Activated T-helper 1 cell treated with anti-CD3 and anti-CD28 coated beads, Interleukin-12 subunit alpha, Interleukin-12 subunit beta, Interleukin-2, Interleukin-4 antibody, amounts not matched to agents 30 ng/mL and 10 ng/mL and 1 ng/mL, durations not matched to agents 14 hours and 24 hours and 36 hours (primary cell): ENCODE measurements around the gene PRLH. TPM values are rescaled to one million over a fixed set of nuclear protein-coding genes. Genes with fewer than 3 reads are reported as not detected.

Experiments
- DNase-seq: peaks from one replicate; pipeline ENCODE4 v3.0.0; 2021; ENCODE audit warnings: low spot score
- H3K27ac Mint-ChIP-seq: one replicate; pipeline ENCODE4 v1.8.0; 2021; ENCODE audit warnings: mild to moderate bottlenecking, mixed read lengths
- H3K27me3 Mint-ChIP-seq: one replicate; pipeline ENCODE4 v1.8.0; 2022; ENCODE audit warnings: mild to moderate bottlenecking, moderate library complexity, mixed read lengths; ENCODE audit not compliant: insufficient read depth
- H3K36me3 Mint-ChIP-seq: one replicate; pipeline ENCODE4 v1.8.0; 2021; ENCODE audit warnings: low read depth, mixed read lengths
- H3K4me1 Mint-ChIP-seq: one replicate; pipeline ENCODE4 v1.8.0; 2021; ENCODE audit warnings: low read depth, mixed read lengths
- H3K4me3 Mint-ChIP-seq: one replicate; pipeline ENCODE4 v1.8.0; 2021; ENCODE audit warnings: mild to moderate bottlenecking, moderate library complexity, mixed read lengths
- H3K9me3 Mint-ChIP-seq: one replicate; pipeline ENCODE4 v1.8.0; 2021; ENCODE audit warnings: mixed read lengths
- intact Hi-C: fragments of 100-400 bp; cut with micrococcal nuclease; formaldehyde crosslinking; loops from one replicate; pipeline ENCODE4 v1.15.1; 2024
- total RNA-seq: library from RNA; stranded (reverse); gene quantifications from 2 replicates; pipeline ENCODE4 v1.2.3, GENCODE V29; 2022

Gene PRLH
- total RNA-seq, 1 donor from 2014 or later: not detected

DNA sequence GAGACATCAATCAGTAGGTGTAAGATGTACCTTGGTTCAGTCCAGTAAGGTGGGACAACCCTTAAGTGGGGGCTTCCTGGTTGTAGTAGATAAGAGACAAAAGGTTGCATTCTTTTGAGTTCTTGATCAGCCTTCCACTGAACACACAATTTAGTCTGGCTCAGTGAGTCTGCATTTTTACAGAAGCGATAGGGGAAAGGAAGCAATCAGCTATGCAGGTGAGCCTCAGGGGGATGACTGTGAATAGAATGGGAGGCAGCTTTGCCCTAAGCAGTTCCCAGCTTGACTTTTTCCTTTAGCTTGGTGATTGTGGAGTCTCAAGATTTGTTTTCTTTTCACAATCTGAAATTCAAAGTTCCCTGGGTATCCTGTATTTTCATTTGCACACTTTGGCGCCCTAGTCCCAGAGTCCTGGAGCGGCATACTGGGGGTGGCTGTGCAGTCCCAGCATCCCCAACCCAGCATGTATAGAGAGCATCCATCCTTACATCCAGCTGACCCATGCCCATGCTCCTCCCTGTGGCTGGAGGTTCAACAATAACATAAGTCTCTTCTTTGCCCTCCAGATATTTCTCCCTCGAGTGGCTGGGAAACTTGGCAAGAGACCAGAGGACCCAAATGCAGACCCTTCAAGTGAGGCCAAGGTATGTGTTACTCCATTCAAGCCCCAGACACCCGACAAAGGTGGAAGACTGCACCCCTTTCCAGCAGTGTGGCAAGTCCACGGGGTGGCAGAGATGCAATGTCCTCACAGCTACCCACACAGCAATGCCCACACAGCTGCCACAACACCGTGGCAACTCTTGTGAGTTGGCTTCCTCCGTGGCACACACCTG lies 20.1 kb upstream of the PRLH start:
- no peaks in the 10 kb centered on the region for H3K9me3 Mint-ChIP-seq

DNA sequence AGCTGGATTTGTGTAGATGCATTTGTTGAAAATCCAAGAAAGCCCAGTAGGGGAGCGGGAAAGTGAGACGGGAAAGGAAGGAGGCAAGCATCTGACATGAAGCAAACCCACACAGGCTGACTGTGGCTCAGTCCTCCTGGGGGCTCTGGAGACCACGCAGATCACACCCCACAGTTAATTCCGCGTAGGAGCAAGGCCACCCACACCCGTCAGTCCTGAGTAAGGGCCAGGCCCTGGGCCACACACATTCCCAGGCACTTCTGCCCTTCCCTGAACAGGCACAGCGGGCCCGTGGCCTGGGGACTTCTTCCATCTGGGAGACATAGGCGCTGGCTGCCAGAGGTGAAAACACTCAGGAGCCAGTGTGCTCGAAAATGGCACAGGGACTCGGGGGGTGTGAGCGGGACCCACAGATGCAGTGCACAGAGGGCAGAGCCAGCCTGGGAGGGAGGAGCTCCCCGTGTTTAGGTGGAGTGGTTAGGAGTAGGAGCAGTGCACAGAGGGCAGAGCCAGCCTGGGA lies 19.4 kb upstream of the PRLH start:
- no peak for DNase-seq
- Mint-ChIP-seq H3K27me3 (no peaks in the 10 kb centered on the region), H3K36me3 (no peaks in the 10 kb centered on the region), H3K4me1 (no peaks in the 10 kb centered on the region), H3K9me3 (no peaks in the 10 kb centered on the region), H3K4me3 (no peak overlapping the region), H3K27ac (no peak overlapping the region)
- intact Hi-C loops: no loop called here

More for the DNA sequence above, 20.1 kb upstream of the PRLH start:
- Mint-ChIP-seq H3K36me3 (no peaks in the 10 kb centered on the region), H3K27ac (no peak overlapping the region), H3K27me3 (no peaks in the 10 kb centered on the region), H3K4me3 (no peak overlapping the region), H3K4me1 (no peaks in the 10 kb centered on the region)
- DNase-seq: no peak
- intact Hi-C loops: no loop called here

DNA sequence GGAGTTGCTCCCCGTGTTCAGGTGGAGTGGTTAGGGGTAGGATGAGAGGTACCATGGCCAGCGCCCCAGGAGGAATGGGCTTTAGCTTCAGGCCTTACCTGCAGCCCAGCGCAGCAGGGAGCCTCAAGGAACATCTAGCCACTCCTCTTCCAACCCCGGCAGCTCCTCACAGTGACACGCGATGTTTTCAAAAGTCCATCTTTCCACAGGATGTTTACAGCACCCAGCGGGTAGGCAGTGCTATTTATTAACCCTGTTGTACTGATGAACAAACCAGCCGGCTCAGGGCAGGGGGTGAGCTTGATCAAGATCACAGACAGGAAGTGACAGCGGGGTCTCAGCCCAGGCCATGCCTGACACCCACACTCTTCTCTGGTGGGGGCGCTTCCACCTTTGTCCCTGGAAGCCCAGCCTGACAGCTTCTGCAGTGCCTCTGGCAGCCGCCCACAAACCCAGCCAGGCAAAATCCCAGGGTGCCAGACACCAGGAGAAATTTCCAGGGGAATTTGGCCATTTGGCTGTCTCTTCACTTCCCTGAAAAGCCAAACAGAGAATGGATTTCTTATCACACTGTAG lies 18.4 kb upstream of the PRLH start:
- intact Hi-C loops: no loop called here
- no peaks in the 10 kb centered on the region for H3K27me3 Mint-ChIP-seq
- H3K9me3 Mint-ChIP-seq: no peaks in the 10 kb centered on the region
- H3K36me3 Mint-ChIP-seq: no peaks in the 10 kb centered on the region
- no peak overlapping the region for H3K4me3 Mint-ChIP-seq
- no peak overlapping the region for H3K27ac Mint-ChIP-seq
- DNase-seq: no peak
- H3K4me1 Mint-ChIP-seq: no peaks in the 10 kb centered on the region

DNA sequence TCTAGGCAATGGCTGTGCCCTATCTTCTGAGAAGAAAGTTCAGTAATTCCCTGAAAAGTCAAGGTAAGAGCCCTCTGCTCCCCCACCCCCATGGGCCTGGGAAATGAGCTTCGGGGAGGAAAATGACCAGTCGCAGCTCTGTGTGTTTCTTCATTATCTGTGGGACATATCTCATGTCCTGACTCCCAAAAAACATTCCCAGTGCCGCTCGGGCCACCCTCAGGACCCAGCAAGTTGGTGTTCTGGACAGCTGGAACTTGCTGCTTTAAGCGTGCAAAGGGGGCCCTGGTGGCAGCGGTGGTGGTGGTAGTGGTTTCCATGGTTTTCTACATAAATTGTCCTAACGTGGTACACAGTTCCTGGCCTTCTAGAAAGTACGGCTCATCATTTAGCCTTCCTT lies 17.2 kb upstream of the PRLH start:
- Mint-ChIP-seq H3K27me3 (no peaks in the 10 kb centered on the region), H3K9me3 (peaks cover 5% of the 10 kb centered on the region), H3K4me3 (no peak overlapping the region), H3K4me1 (no peaks in the 10 kb centered on the region), H3K36me3 (no peaks in the 10 kb centered on the region), H3K27ac (no peak overlapping the region)
- DNase-seq: no peak
- intact Hi-C loops: no loop called here

DNA sequence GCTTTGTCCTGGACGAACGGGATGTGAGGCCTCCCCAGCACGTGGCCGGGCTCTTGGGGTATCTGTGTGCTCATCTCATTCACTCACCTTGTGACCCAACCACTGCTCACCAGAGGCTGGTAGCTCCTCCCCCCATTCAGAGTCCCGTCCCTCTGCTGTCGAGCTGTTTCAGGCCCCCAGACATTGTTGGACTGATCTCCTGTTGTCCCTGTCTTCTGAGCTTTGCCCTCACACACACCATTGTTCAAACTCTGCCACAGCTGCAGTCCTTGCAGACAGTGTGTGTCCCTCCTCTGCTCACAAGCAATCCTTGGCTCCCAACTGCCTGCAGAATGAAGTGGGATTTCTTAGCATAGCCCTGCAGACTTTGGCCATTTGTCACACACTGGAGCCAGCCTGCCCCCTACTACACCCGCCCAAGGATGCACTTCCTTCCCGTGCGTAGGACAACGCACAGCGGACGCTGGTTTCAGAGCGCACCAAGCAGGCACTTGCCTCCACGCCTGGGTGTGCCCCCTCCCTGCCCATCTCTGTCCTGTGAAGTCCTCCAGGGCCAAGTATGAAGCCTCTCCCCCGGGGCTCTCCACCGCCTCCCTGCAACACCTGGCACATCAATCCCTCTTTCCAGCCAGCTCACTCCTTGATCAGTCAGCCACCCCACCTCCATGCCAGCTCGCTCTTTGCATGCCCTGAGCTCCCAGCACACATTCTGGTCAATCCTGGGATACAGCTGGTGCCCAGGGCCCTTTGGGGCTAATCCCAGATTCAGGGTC lies 16.5 kb upstream of the PRLH start:
- no peaks in the 10 kb centered on the region for H3K4me1 Mint-ChIP-seq
- no peak for DNase-seq
- no peaks in the 10 kb centered on the region for H3K36me3 Mint-ChIP-seq
- intact Hi-C loops: no loop called here
- H3K27me3 Mint-ChIP-seq: no peaks in the 10 kb centered on the region
- peaks cover 9% of the 10 kb centered on the region for H3K9me3 Mint-ChIP-seq
- H3K4me3 Mint-ChIP-seq: no peak overlapping the region
- H3K27ac Mint-ChIP-seq: no peak overlapping the region

DNA sequence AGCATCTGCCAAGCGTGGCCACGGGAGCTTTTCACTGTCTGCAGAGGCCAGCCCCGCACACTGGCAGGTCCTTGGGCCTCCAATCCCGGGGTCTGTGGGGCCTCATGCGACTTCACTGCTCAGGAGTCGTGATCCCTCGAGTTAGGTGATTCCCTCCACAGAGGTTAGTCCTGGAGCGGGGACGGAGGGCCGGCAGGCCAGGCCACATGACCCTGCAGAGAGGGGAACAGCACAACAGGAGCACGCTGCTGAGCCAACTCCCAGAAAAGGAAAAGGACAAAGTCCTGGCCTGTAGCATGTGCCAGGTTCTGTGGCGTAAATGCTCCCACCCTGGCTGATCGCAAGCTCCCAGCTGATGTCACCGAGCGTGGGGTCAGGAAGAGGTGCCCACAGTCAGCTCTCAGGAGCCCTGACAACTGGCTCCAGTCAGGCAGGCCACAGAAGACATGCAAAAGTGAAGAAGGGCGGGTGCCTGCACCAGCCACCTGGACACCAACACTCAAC lies 15.3 kb upstream of the PRLH start:
- no peaks in the 10 kb centered on the region for H3K36me3 Mint-ChIP-seq
- peaks cover 16% of the 10 kb centered on the region for H3K9me3 Mint-ChIP-seq
- intact Hi-C loops: no loop called here
- no peaks in the 10 kb centered on the region for H3K4me1 Mint-ChIP-seq
- no peak for DNase-seq
- no peak overlapping the region for H3K27ac Mint-ChIP-seq
- H3K27me3 Mint-ChIP-seq: no peaks in the 10 kb centered on the region
- no peak overlapping the region for H3K4me3 Mint-ChIP-seq

DNA sequence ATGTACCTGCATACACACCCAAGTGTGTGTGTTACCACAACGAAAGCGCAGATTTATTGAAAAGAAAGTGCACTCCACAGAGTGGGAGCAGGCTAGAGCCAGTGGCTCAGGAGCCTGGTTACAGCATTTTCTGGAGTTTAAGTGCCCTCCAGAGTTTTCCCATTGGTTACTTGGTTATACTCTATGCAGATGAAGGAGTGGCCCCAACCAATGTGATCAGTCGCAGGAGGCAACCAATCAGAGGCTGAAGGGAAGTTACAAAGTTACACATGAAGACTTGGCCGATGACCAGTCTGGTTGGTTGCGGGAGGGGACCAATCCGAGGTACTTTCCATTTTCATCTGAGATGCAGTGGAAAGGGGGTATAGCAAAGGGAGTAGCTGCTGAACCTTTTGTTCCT lies 13.5 kb upstream of the PRLH start:
- Mint-ChIP-seq H3K9me3 (peaks cover 19% of the 10 kb centered on the region), H3K27me3 (peaks cover under 1% of the 10 kb centered on the region), H3K4me3 (no peak overlapping the region), H3K27ac (no peak overlapping the region), H3K4me1 (peaks cover 10% of the 10 kb centered on the region), H3K36me3 (no peaks in the 10 kb centered on the region)
- intact Hi-C loops: no loop called here
- no peak for DNase-seq

DNA sequence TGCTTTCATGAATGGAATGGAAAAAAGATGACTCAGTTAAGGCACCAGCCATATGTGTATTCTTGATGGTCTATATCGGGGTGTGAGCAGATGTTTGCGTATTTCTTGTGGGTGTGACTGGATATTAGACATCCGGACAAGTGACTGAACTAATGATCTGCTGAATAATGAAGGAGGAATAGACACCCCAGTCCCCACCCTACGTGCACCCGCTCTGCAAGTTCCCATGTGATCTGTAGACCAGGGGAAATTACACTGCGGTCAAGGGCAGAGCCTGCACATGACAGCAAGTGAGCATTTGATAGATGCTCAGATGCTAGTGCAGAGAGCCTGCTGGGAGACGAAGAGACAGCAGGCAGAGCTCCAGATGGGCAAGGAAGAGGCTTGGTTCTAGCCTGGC lies 12.4 kb upstream of the PRLH start:
- H3K27me3 Mint-ChIP-seq: peaks cover 2% of the 10 kb centered on the region

DNA sequence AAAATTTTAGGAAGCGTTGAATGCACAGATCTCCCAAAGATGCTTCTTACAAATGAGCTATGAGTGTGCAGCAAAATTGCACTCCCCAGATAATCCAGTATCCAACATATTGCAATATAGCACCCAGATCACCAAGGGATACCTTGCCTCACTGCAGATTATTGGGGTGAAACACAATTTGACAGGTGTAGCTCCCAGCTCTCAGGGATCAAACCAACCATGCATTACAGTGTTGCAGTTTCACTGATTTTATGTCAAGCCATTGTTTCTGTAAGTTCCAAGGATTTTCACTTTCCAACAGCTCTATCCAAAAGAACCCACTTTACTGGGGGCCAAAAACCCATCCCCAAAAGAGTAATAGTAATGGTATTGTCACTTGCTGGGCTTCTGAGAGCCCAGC lies 10.8 kb upstream of the PRLH start:
- Mint-ChIP-seq H3K36me3 (no peaks in the 10 kb centered on the region), H3K9me3 (peaks cover 19% of the 10 kb centered on the region), H3K27me3 (peaks cover 4% of the 10 kb centered on the region), H3K4me1 (peaks cover 12% of the 10 kb centered on the region), H3K27ac (no peak overlapping the region), H3K4me3 (no peak overlapping the region)
- no peak for DNase-seq
- intact Hi-C loops: no loop called here

More for the DNA sequence above, 12.4 kb upstream of the PRLH start:
- no peak overlapping the region for H3K27ac Mint-ChIP-seq
- no peaks in the 10 kb centered on the region for H3K36me3 Mint-ChIP-seq
- DNase-seq: no peak
- no peak overlapping the region for H3K4me3 Mint-ChIP-seq
- intact Hi-C loops: no loop called here
- H3K9me3 Mint-ChIP-seq: peaks cover 19% of the 10 kb centered on the region
- peaks cover 12% of the 10 kb centered on the region for H3K4me1 Mint-ChIP-seq

DNA sequence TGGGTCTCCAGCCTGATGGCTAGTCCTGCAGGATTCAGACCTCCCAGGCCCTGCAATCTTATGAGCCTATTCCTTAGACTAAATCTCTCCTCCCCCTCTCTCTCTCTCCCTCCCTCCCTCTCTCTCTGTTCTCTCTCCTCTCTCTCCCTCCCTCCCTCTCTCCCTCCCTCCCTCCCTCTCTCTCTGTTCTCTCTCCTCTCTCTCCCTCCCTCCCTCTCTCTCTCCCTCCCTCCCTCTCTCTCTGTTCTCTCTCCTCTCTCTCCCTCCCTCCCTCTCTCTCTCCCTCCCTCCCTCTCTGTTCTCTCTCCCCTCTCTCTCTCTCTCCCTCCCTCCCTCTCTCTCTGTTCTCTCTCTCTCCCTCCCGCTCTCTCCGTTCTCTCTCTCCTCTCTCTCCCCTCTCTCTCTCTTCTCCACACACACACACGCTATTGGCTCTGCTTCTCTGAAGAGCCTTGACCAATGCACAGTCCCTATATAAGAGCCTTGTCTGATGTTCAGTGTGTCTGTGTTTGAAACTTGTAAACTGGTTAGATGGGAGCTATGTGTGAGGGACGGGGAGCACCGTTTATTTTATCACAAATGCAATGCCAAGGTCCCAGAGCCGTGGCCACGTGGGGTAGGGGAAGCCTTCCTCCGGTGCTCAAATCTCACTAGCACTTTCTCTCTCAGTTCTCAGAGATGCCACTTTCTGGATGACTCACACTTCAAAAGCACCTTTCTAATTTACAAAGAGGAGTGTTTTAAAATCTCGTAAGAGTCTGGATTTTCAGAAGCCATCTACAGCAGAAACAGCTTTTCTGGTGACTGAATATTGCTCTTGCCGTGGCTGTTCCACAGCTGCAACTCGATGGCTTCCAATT lies 9.4 kb upstream of the PRLH start:
- DNase-seq: no peak
- no peak overlapping the region for H3K27ac Mint-ChIP-seq
- H3K27me3 Mint-ChIP-seq: peaks cover 7% of the 10 kb centered on the region
- peaks cover 19% of the 10 kb centered on the region for H3K9me3 Mint-ChIP-seq
- H3K36me3 Mint-ChIP-seq: no peaks in the 10 kb centered on the region
- intact Hi-C loops: no loop called here
- no peak overlapping the region for H3K4me3 Mint-ChIP-seq
- H3K4me1 Mint-ChIP-seq: peaks cover 12% of the 10 kb centered on the region

DNA sequence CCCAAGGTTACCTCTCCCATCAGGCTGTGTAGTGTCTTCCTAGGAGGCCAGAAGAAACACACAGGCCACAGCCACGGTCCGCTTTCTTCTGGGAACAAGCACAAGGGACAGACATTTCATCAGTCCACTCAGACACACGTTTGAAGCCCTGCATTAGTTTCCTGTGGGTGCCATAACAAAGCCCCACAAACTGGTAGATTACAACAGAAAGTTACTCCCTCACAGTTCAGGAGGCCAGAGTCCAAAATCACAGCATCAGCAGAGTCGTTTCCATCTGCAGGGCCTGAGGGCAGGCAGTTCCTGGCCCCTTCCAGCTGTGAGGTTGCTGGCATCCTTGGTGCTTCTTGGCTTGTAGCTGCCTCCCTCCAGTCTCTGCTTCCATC lies 8.8 kb upstream of the PRLH start:
- intact Hi-C loops: no loop called here
- Mint-ChIP-seq H3K36me3 (no peaks in the 10 kb centered on the region), H3K4me1 (peaks cover 12% of the 10 kb centered on the region), H3K9me3 (peaks cover 19% of the 10 kb centered on the region), H3K27me3 (peaks cover 8% of the 10 kb centered on the region), H3K27ac (peak overlapping the region; percentile 33), H3K4me3 (no peak overlapping the region)
- DNase-seq: no peak

DNA sequence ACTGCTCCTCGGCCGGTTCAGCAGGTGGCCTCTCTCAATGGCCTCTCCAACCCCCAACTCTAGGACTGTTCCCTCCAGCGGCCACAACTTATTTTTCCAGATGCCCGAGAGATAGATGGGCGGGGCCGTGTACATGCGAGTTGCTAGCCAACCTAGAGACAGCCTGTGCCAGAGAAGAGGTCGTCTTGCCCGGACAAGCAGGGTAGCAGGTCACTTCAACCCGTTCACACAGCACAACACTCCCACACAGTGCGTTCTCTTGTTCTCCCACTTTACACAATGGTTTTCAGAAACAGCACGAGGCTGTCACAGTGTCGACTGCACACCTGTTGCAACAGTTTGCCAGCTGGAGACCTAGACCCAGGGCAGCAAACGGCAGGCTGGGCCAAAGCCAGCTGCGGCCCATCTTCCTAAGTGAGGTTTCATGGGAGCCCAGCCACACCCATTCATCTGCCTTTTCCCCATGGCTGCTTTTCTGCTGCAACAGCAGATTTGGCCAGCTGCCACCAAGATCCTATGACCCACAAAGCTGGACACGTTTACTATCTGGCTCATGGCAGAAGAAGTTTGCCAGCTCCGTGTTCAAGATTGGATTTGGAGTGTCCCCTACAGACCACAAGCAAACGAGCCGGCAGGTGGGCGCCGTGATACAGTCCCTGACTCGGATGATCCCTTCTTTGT lies 7.3 kb upstream of the PRLH start:
- no peaks in the 10 kb centered on the region for H3K36me3 Mint-ChIP-seq
- H3K27me3 Mint-ChIP-seq: peaks cover 8% of the 10 kb centered on the region
- no peak overlapping the region for H3K27ac Mint-ChIP-seq
- no peak for DNase-seq
- H3K4me1 Mint-ChIP-seq: peaks cover 12% of the 10 kb centered on the region
- intact Hi-C loops: no loop called here
- H3K4me3 Mint-ChIP-seq: no peak overlapping the region
- peaks cover 15% of the 10 kb centered on the region for H3K9me3 Mint-ChIP-seq
